GM18873 (cell line): ENCODE results near the gene CNTNAP2.

ENCODE experiments used
- ATAC-seq: cut with Tn5 transposase; IDR thresholded peaks from one replicate; pipeline ENCODE4 v1.9.1; 2021; ENCODE audit warnings: mild to moderate bottlenecking, moderate library complexity, moderate number of reproducible peaks; ENCODE audit not compliant: unreplicated experiment, low FRiP score

The CNTNAP2 gene

GRCh38 chr7:146656988-146657387 is 540.4 kb downstream of the CNTNAP2 start:
- no peak for ATAC-seq

- ATAC-seq, result no peak
Observed at GRCh38 chr7:146658604-146659003, 542.0 kb downstream of the CNTNAP2 start.

GRCh38 chr7:146659732-146660131 is 543.1 kb downstream of the CNTNAP2 start:
- ATAC-seq, result no peak

GRCh38 chr7:146660839-146661238 is 544.2 kb downstream of the CNTNAP2 start:
- ATAC-seq, result no peak

GRCh38 chr7:146661435-146661834 is 544.8 kb downstream of the CNTNAP2 start:
- no peak for ATAC-seq

- ATAC-seq, result no peak
Observed at GRCh38 chr7:146661929-146662328, 545.3 kb downstream of the CNTNAP2 start.

- ATAC-seq, result no peak
Observed at GRCh38 chr7:146665023-146665422, 548.4 kb downstream of the CNTNAP2 start.

- ATAC-seq, result no peak
Observed at GRCh38 chr7:146670532-146670931, 553.9 kb downstream of the CNTNAP2 start.

- no peak for ATAC-seq
Observed at GRCh38 chr7:146681487-146681886, 564.9 kb downstream of the CNTNAP2 start.

GRCh38 chr7:146683439-146683838 is 566.8 kb downstream of the CNTNAP2 start:
- no peak for ATAC-seq

- no peak for ATAC-seq
Observed at GRCh38 chr7:146690987-146691386, 574.4 kb downstream of the CNTNAP2 start.

GRCh38 chr7:146698995-146699610 is 582.5 kb downstream of the CNTNAP2 start:
- no peak for ATAC-seq

GRCh38 chr7:146700015-146700560 is 583.5 kb downstream of the CNTNAP2 start:
- no peak for ATAC-seq

- no peak for ATAC-seq
Observed at GRCh38 chr7:146701166-146701565, 584.6 kb downstream of the CNTNAP2 start.

- ATAC-seq, result no peak
Observed at GRCh38 chr7:146702898-146703297, 586.3 kb downstream of the CNTNAP2 start.

- ATAC-seq, result no peak
Observed at GRCh38 chr7:146709451-146710027, 592.9 kb downstream of the CNTNAP2 start.

GRCh38 chr7:146713205-146713604 is 596.6 kb downstream of the CNTNAP2 start:
- no peak for ATAC-seq

- no peak for ATAC-seq
Observed at GRCh38 chr7:146713934-146714333, 597.3 kb downstream of the CNTNAP2 start.

GRCh38 chr7:146720195-146720594 is 603.6 kb downstream of the CNTNAP2 start:
- ATAC-seq, result no peak

GRCh38 chr7:146722986-146723385 is 606.4 kb downstream of the CNTNAP2 start:
- ATAC-seq, result no peak

- ATAC-seq, result no peak
Observed at GRCh38 chr7:146725520-146725919, 608.9 kb downstream of the CNTNAP2 start.

- ATAC-seq, result no peak
Observed at GRCh38 chr7:146728141-146728540, 611.5 kb downstream of the CNTNAP2 start.
